ENCODE data around the gene CCND3. TPM values are rescaled to one million over a fixed set of nuclear protein-coding genes. Genes with fewer than 3 reads are reported as not detected.

CCND3 gene
- total RNA-seq, 1 donor from 2014 or later, result 64.8 TPM

DNA sequence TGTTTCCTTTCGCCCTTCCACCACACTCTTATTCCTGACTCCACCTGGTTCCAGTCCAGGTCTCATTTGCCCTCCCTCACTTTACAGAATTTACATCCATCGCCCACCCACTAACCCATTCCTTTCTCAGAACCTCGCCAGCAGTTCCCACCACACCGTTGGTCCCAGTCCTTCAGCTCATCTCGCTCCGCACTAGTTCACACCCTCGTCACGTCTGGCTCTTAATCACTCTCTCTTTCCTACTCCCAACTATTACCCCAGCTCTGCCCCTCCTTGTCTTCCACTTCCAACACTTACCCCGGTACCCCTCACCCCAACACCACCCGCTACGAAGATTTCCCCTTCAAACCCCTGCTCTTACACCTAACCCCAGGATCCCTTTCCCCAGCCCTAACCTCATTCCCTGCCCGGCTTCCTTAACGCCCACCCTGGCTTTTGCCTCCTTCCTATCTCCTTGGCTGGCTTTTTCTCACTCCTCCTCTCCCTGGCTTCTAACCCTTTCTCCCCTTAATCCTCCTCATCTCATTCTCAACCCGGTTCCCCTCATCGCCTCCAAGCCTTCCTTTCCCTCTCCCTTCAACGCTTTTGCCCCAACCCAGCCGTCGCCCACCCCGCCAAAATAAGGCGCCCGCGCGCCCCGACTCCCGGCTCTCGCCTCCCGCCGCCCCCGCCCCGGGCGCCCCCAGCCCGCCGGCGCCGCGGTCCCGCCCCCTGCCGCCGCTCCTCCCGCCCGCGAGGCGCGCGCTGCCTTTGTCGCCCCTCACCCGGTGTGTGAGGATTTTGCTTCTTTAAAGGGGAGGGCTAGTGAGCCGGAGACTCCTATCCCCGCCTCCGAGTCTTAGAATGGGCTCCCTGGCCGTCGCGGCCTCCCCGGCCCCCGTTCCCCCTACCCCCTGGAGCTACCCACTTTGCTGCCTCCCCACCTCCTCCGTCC, 47.0 kb downstream of the CCND3 start:
- Histone ChIP-seq H3K27me3 (ENCODE audit: insufficient read depth, low read length) (peaks cover 4% of the 10 kb centered on the region), H3K27ac (ENCODE audit: low read depth, low read length) (no peak overlapping the region), H3K36me3 (ENCODE audit: insufficient read depth, low read length) (no peaks in the 10 kb centered on the region), H3K4me1 (ENCODE audit: insufficient read depth, low read length) (peaks cover 12% of the 10 kb centered on the region), H4K20me1 (ENCODE audit: insufficient read depth, low read length) (peaks cover 10% of the 10 kb centered on the region), H3K9ac (ENCODE audit: low read length) (peak overlapping the region; percentile 89), H3K4me3 (ENCODE audit: insufficient read depth, low read depth, low read length) (peak overlapping the region; percentile 79), H3K9me3 (ENCODE audit: insufficient read depth, low read depth, low read length) (no peaks in the 10 kb centered on the region), H2AFZ (ENCODE audit: low read depth, low read length) (peak overlapping the region; percentile 68), H3K4me2 (ENCODE audit: low read length) (peak overlapping the region; percentile 100), H3K79me2 (ENCODE audit: insufficient read depth, low read length) (no peaks in the 10 kb centered on the region)
- TF ChIP-seq CTCF (IDR thresholded peaks at IDR 0.05; ENCODE audit: insufficient read depth, low read depth, low read length), result no peak
- no peak for TF ChIP-seq EZH2 (IDR thresholded peaks at IDR 0.05; ENCODE audit: insufficient read depth, low read length)
- Mint-ChIP-seq H3K27me3 (ENCODE audit: low read depth, unreplicated experiment) (no peaks in the 10 kb centered on the region), H3K36me3 (ENCODE audit: low read depth, unreplicated experiment) (no peaks in the 10 kb centered on the region), H3K4me3 (ENCODE audit: unreplicated experiment) (peak overlapping the region; percentile 81), H3K4me1 (ENCODE audit: low read depth, unreplicated experiment) (peaks cover 4% of the 10 kb centered on the region), H3K27ac (ENCODE audit: unreplicated experiment) (no peak overlapping the region), H3K9me3 (ENCODE audit: unreplicated experiment) (no peaks in the 10 kb centered on the region)
- DNase-seq (ENCODE audit: low read depth), result peak; percentile 11
- no peak for FAIRE-seq

DNA sequence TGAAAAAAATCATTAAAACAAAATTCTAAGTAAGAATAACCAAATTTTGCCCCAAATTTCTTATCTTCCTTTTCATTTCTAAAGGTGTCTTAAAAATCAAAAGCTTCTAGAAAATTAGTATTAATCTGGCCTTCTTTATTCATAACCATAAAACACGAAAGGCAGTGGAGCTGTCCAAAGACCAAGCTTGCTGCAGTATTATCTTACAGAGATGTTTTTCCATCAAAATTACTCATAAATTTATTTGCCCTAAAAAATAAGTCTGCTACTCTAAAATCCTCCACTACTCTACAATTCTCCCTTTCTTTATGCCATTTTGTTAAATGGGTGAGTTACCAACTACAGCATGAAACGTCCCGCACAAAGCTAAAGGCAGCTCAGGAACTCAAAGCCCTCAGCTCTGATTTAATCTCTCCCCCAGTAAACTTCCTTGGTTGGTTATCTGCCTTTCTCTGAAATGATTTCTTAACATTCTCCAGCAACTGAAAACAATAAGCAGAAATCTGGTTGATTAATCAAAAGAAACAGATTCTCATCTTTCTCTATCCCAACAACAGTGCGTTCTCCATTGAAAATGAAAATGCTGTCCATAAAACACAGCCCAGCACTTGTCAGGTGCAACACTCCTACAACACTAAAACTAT, 48.6 kb downstream of the CCND3 start:
- H3K4me3 Mint-ChIP-seq (ENCODE audit: unreplicated experiment), result no peak overlapping the region
- Histone ChIP-seq H3K4me3 (ENCODE audit: insufficient read depth, low read depth, low read length) (no peak overlapping the region), H2AFZ (ENCODE audit: low read depth, low read length) (no peak overlapping the region), H3K27me3 (ENCODE audit: insufficient read depth, low read length) (peaks cover 4% of the 10 kb centered on the region), H3K9ac (ENCODE audit: low read length) (no peak overlapping the region), H3K9me3 (ENCODE audit: insufficient read depth, low read depth, low read length) (no peaks in the 10 kb centered on the region), H3K4me2 (ENCODE audit: low read length) (no peak overlapping the region), H3K27ac (ENCODE audit: low read depth, low read length) (no peak overlapping the region), H4K20me1 (ENCODE audit: insufficient read depth, low read length) (peaks cover 10% of the 10 kb centered on the region), H3K36me3 (ENCODE audit: insufficient read depth, low read length) (no peaks in the 10 kb centered on the region), H3K4me1 (ENCODE audit: insufficient read depth, low read length) (peaks cover 12% of the 10 kb centered on the region), H3K79me2 (ENCODE audit: insufficient read depth, low read length) (no peaks in the 10 kb centered on the region)
- no peak overlapping the region for H3K27ac Mint-ChIP-seq (ENCODE audit: unreplicated experiment)
- peaks cover 4% of the 10 kb centered on the region for H3K4me1 Mint-ChIP-seq (ENCODE audit: low read depth, unreplicated experiment)
- H3K27me3 Mint-ChIP-seq (ENCODE audit: low read depth, unreplicated experiment), result no peaks in the 10 kb centered on the region
- no peak for TF ChIP-seq CTCF (IDR thresholded peaks at IDR 0.05; ENCODE audit: insufficient read depth, low read depth, low read length)
- no peak for TF ChIP-seq EZH2 (IDR thresholded peaks at IDR 0.05; ENCODE audit: insufficient read depth, low read length)
- DNase-seq (ENCODE audit: low read depth), result no peak
- no peak for FAIRE-seq
- H3K36me3 Mint-ChIP-seq (ENCODE audit: low read depth, unreplicated experiment), result no peaks in the 10 kb centered on the region
- H3K9me3 Mint-ChIP-seq (ENCODE audit: unreplicated experiment), result no peaks in the 10 kb centered on the region

All from astrocyte (in vitro differentiated cells and primary cell).